ENCODE results near the gene XKR7. TPM values are rescaled to one million over a fixed set of nuclear protein-coding genes. Genes with fewer than 3 reads are reported as not detected.

The XKR7 gene
- total RNA-seq, 2 donors from 2014 or later, result not detected

Other genes starting within 250 kb of the XKR7 start
- gene BCL2L1, start 245.3 kb upstream of the XKR7 start, total RNA-seq, result 10 to 100 TPM; 45.1 to 79.8 TPM
- gene TPX2, start 228.9 kb upstream of the XKR7 start, total RNA-seq, result 1 to 10 TPM in 1 of 2 donors, under 1 TPM in 1; 0.73 to 2.0 TPM
- gene MYLK2, start 148.8 kb upstream of the XKR7 start, total RNA-seq, result under 1 TPM in 1 of 2 donors, not detected in 1; 0.55 TPM
- gene FOXS1, start 122.5 kb upstream of the XKR7 start, total RNA-seq, result 1 to 10 TPM; 1.6 to 3.1 TPM
- gene DUSP15, start 97.6 kb upstream of the XKR7 start, total RNA-seq, result 1 to 10 TPM; 4.2 to 5.7 TPM
- under 1 TPM in 1 of 2 donors, not detected in 1; 0.13 TPM for gene TTLL9, start 97.5 kb upstream of the XKR7 start, total RNA-seq
- 1 to 10 TPM; 8.8 to 9.6 TPM for gene PDRG1, start 16.1 kb upstream of the XKR7 start, total RNA-seq
- 1 to 10 TPM; 7.2 to 7.8 TPM for gene CCM2L, start 42.3 kb downstream of the XKR7 start, total RNA-seq
- gene HCK, start 84.1 kb downstream of the XKR7 start, total RNA-seq, result 10 to 100 TPM; 11.1 to 14.1 TPM
- gene TM9SF4, start 141.6 kb downstream of the XKR7 start, total RNA-seq, result 10 to 100 TPM; 31.2 to 37.8 TPM
- 1 to 10 TPM; 6.9 to 8.0 TPM for gene PLAGL2, start 239.6 kb downstream of the XKR7 start, total RNA-seq
- 10 to 100 TPM; 25.5 to 28.6 TPM for gene POFUT1, start 239.7 kb downstream of the XKR7 start, total RNA-seq

Data from left cardiac atrium (tissue), 2 donors.